Calu3 (cell line): ENCODE results near the gene PPT2. TPM values are rescaled to one million over a fixed set of nuclear protein-coding genes. Genes with fewer than 3 reads are reported as not detected.

Source experiments
- BruUV-seq: library from RNA; stranded (reverse); fragments of 400-500 nt; replicated peaks from 2 replicates; lab custom pipeline; 2021; lab: Mats Ljungman, UMichigan
- CTCF ChIA-PET: fragments of 300-600 bp; sonication (Branson Sonifier 250); formaldehyde crosslinking; loops from one replicate; lab custom pipeline; 2022; ENCODE audit warnings: antibody characterized with exemption; lab: Charles Lee
- DNase-seq: peaks from one replicate; pipeline ENCODE4 v3.0.0; 2022
- H3K27ac Mint-ChIP-seq: one replicate; pipeline ENCODE4 v1.8.0; 2022; ENCODE audit warnings: mixed read lengths; ENCODE audit not compliant: unreplicated experiment
- H3K27me3 Mint-ChIP-seq: one replicate; pipeline ENCODE4 v1.8.0; 2022; ENCODE audit warnings: mixed read lengths; ENCODE audit not compliant: unreplicated experiment
- H3K36me3 Mint-ChIP-seq: one replicate; pipeline ENCODE4 v1.8.0; 2022; ENCODE audit warnings: mild to moderate bottlenecking, moderate library complexity, mixed read lengths; ENCODE audit not compliant: insufficient read depth, unreplicated experiment
- H3K4me1 Mint-ChIP-seq: one replicate; pipeline ENCODE4 v1.8.0; 2022; ENCODE audit warnings: mild to moderate bottlenecking, low read depth, mixed read lengths; ENCODE audit not compliant: unreplicated experiment
- H3K4me3 Mint-ChIP-seq: one replicate; pipeline ENCODE4 v1.8.0; 2022; ENCODE audit warnings: mild to moderate bottlenecking, low read depth, moderate library complexity, mixed read lengths; ENCODE audit not compliant: unreplicated experiment
- H3K9me3 Mint-ChIP-seq: one replicate; pipeline ENCODE4 v1.8.0; 2022; ENCODE audit warnings: low read depth, mixed read lengths; ENCODE audit not compliant: unreplicated experiment
- intact Hi-C: fragments of 100-400 bp; cut with micrococcal nuclease; formaldehyde crosslinking; loops from one replicate; pipeline ENCODE4 v1.10.0; 2022; ENCODE audit not compliant: unreplicated experiment
- total RNA-seq: library from RNA; stranded (reverse); gene quantifications from 2 replicates; pipeline ENCODE4 v1.2.3, GENCODE V29; 2022
- TF ChIP-seq, protein P1 (sequence below): fragments of 200-600 bp; IDR thresholded peaks from one replicate; pipeline ENCODE4 v1.8.0; 2022; ENCODE audit warnings: antibody characterized with exemption; ENCODE audit not compliant: unreplicated experiment

The PPT2 gene
- total RNA-seq, 1 experiment from 2014 or later, result 31.0 TPM

DNA sequence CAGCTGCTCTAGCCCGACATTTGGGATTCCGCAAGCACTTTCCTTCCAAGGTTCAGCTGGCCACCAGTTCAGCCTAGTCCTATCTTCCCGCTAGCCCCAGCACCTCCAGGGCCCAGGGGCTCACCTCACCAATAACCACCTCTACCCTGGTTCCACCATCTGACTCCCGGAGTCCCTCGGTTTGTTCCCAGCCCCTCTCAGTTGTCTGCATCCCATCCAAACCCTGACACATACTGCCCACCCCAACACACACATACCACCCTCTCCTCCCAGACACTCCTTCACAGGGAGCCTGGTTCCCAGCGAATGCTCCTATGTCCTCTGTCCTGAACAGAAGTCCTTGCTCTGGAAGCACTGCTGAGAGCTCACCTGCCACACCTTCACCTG lies 45.2 kb upstream of the PPT2 start:
- Mint-ChIP-seq H3K4me3 (no peak overlapping the region), H3K27ac (peak overlapping the region; percentile 19), H3K36me3 (peaks cover 13% of the 10 kb centered on the region), H3K27me3 (peaks cover 67% of the 10 kb centered on the region), H3K9me3 (no peaks in the 10 kb centered on the region), H3K4me1 (peaks cover 9% of the 10 kb centered on the region)
- no peak for DNase-seq
- intact Hi-C loops, result no loop called here
- CTCF ChIA-PET, result no interaction called here
- BruUV-seq, result no TSS peak
- TF ChIP-seq, protein P1, sequence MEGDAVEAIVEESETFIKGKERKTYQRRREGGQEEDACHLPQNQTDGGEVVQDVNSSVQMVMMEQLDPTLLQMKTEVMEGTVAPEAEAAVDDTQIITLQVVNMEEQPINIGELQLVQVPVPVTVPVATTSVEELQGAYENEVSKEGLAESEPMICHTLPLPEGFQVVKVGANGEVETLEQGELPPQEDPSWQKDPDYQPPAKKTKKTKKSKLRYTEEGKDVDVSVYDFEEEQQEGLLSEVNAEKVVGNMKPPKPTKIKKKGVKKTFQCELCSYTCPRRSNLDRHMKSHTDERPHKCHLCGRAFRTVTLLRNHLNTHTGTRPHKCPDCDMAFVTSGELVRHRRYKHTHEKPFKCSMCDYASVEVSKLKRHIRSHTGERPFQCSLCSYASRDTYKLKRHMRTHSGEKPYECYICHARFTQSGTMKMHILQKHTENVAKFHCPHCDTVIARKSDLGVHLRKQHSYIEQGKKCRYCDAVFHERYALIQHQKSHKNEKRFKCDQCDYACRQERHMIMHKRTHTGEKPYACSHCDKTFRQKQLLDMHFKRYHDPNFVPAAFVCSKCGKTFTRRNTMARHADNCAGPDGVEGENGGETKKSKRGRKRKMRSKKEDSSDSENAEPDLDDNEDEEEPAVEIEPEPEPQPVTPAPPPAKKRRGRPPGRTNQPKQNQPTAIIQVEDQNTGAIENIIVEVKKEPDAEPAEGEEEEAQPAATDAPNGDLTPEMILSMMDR, result no peak

- Mint-ChIP-seq H3K36me3 (peaks cover 13% of the 10 kb centered on the region), H3K27me3 (peaks cover 62% of the 10 kb centered on the region), H3K9me3 (no peaks in the 10 kb centered on the region), H3K4me1 (peaks cover 9% of the 10 kb centered on the region), H3K4me3 (no peak within 1 kb of the TSS), H3K27ac (peak within 1 kb of the TSS; percentile 19)
- intact Hi-C loops, result no loop called here
- BruUV-seq, result no TSS peak
- CTCF ChIA-PET, result interaction anchor here (0.7 kb wide), 1 partner anchor 27 kb away, joined by 3 read pairs; no protein-coding TSS in a partner anchor
- DNase-seq, result no peak
- TF ChIP-seq, protein P1, result no peak
These were observed 44.7 kb upstream of the PPT2 start, which contains the start of gene TNXB for GRCh38 chr6:32109114-32109764. TSS of gene TNXB (minus strand) at chr6:32109338. CDS start at chr6:32098198, 11,140 bp downstream.

- TF ChIP-seq, protein P1, result no peak
- DNase-seq, result no peak
- H3K9me3 Mint-ChIP-seq, result no peaks in the 10 kb centered on the region
- intact Hi-C loops, result loop anchor here (10.0 kb wide), 1 partner anchor 125 kb away; no protein-coding TSS in a partner anchor
- no peak overlapping the region for H3K4me3 Mint-ChIP-seq
- H3K27me3 Mint-ChIP-seq, result peaks cover 57% of the 10 kb centered on the region
- H3K4me1 Mint-ChIP-seq, result peaks cover 9% of the 10 kb centered on the region
- no peak overlapping the region for H3K27ac Mint-ChIP-seq
- H3K36me3 Mint-ChIP-seq, result peaks cover 15% of the 10 kb centered on the region
- CTCF ChIA-PET, result interaction anchor here (0.7 to 1.5 kb wide), 2 partner anchors 15 to 27 kb away, joined by 3 to 5 read pairs; no protein-coding TSS in a partner anchor
- no TSS peak for BruUV-seq
These were observed 44.2 kb upstream of the PPT2 start for GRCh38 chr6:32109765-32110160.

DNA sequence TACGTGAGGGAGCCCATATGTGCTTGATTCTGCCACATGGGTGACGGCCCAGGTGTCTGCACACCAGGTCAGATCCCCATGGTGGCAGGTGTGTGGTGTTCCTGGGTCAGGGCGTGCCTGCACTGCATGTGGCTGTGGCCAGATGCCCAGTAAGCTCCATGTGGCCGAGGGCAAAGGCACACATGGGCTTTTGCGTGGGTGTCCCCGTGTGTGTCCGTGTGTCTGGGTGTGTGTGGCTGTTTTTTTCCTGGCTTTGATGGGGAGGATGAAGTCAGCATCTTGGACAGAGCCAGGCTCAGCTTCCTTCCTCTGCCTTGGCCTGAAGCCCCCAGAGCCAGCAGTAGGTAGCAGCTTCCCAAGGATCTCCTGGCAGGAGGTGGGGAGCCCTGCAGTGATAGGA lies 43.3 kb upstream of the PPT2 start:
- intact Hi-C loops, result loop anchor here (10.0 kb wide), 1 partner anchor 124 kb away; no protein-coding TSS in a partner anchor
- CTCF ChIA-PET, result interaction anchor here (0.6 to 1.5 kb wide), 2 partner anchors 16 to 80 kb away, joined by 5 read pairs; partner anchors contain the start of gene PBX2
- DNase-seq, result no peak
- TF ChIP-seq, protein P1, result no peak
- Mint-ChIP-seq H3K9me3 (no peaks in the 10 kb centered on the region), H3K36me3 (peaks cover 17% of the 10 kb centered on the region), H3K27me3 (peaks cover 48% of the 10 kb centered on the region), H3K4me3 (no peak overlapping the region), H3K27ac (no peak overlapping the region), H3K4me1 (peaks cover 9% of the 10 kb centered on the region)
- BruUV-seq, result no TSS peak
